Mucosa of rectum (tissue), 2 donors: Measurements from ENCODE around the gene TFAM.

Experiments
- H3K27ac ChIP-seq, 2 donors: one replicate each; pipeline ENCODE4 v1.7.0; 2013; ENCODE audit warnings: inconsistent platforms in 2 of 2, low read depth in 2 of 2, low read length in 2 of 2
- H3K27me3 ChIP-seq, 2 donors: one replicate each; pipeline ENCODE4 v1.7.0; 2013; ENCODE audit warnings: low read length in 2 of 2; ENCODE audit not compliant: control insufficient read depth in 2 of 2, insufficient read depth in 2 of 2
- H3K36me3 ChIP-seq, 2 donors: one replicate each; pipeline ENCODE4 v1.7.0; 2013; ENCODE audit warnings: low read length in 2 of 2; ENCODE audit not compliant: control insufficient read depth in 2 of 2, insufficient read depth in 2 of 2
- H3K4me1 ChIP-seq, 2 donors: one replicate each; pipeline ENCODE4 v1.7.0; 2013; ENCODE audit warnings: low read length in 2 of 2, mild to moderate bottlenecking in 1 of 2; ENCODE audit not compliant: control insufficient read depth in 2 of 2, insufficient read depth in 2 of 2
- H3K4me3 ChIP-seq, 2 donors: one replicate each; pipeline ENCODE4 v1.7.0; 2013; ENCODE audit warnings: low read length in 2 of 2
- H3K9ac ChIP-seq, 2 donors: one replicate each; pipeline ENCODE4 v1.7.0; 2013; ENCODE audit warnings: low read length in 2 of 2, low read depth in 1 of 2, mild to moderate bottlenecking in 1 of 2
- H3K9me3 ChIP-seq, 2 donors: one replicate each; pipeline ENCODE4 v1.7.0; 2013; ENCODE audit warnings: low read length in 2 of 2; ENCODE audit not compliant: control insufficient read depth in 2 of 2
- donor health status: healthy.
- donor health status: Normal muscosa, but diverticular disease.

The TFAM gene

DNA sequence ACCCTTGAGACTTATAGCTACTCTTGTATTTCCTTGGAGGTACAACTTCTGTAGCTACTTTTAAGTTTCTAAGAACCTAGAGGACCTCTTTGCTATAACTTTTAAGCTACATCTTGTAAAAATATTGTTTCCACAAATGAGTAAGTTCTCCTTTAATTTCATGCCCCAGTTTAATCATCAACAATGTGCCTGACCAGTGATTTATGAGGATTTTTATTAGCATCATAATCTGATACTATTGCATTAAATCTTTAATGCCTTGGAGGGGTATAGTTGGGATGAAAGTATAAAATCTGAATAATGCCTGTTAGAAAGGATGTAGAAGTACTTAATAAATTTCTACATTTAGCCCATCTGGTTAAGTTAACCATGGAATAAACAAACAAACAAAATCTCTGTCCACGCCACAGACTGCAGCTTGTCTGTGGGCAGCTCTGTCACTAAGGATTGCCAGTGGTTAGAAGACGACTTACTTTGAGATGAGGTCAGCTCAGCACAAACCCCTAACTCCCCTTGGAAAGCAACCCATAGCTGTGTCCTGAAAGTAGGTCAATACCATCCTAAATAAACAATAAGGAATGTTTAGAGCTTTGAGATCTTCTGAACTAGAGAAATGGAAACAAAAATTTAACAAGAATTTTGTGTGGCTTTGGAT is 32.1 kb upstream of the TFAM start:
- H3K4me3 ChIP-seq = no peak overlapping the region
- no peaks in the 10 kb centered on the region for H3K4me1 ChIP-seq
- no peak overlapping the region for H3K9ac ChIP-seq
- H3K36me3 ChIP-seq = no peaks in the 10 kb centered on the region
- H3K9me3 ChIP-seq = no peaks in the 10 kb centered on the region
- no peaks in the 10 kb centered on the region for H3K27me3 ChIP-seq
- no peak overlapping the region for H3K27ac ChIP-seq

DNA sequence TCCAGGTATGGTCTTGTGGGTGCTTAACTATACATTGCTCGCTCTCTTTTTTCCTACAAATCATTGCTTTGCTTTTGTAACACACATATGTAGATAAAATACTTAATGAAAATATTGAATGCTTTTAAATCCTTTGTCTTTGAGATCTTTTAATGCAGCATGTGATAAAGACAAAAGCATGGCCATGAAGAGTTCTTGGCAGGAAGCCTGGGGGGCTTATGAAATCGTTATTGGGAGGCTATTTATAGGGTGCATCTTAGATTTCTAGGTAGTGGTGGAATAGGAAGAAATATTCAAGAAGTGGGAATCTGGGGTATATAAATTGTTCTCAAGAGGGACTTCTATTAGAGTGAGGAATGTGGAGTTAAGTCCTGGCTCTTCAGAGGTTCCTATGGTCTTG is 28.5 kb upstream of the TFAM start:
- Histone ChIP-seq H3K9ac (no peak overlapping the region), H3K36me3 (no peaks in the 10 kb centered on the region), H3K4me3 (no peak overlapping the region), H3K4me1 (peaks cover 6 to 9% of the 10 kb centered on the region in 2 donors), H3K27me3 (no peaks in the 10 kb centered on the region), H3K9me3 (no peaks in the 10 kb centered on the region), H3K27ac (no peak overlapping the region)

- H3K9ac ChIP-seq = no peak overlapping the region
- H3K27ac ChIP-seq = no peak overlapping the region
- H3K4me3 ChIP-seq = peak overlapping the region in 1 of 2 donors; percentile 22
- H3K9me3 ChIP-seq = no peaks in the 10 kb centered on the region
- peaks cover 6 to 9% of the 10 kb centered on the region in 2 donors for H3K4me1 ChIP-seq
- H3K36me3 ChIP-seq = peaks cover 0 to 4% of the 10 kb centered on the region in 2 donors
- H3K27me3 ChIP-seq = no peaks in the 10 kb centered on the region
Measured at GRCh38 chr10:58358314-58358933, 26.8 kb upstream of the TFAM start.

GRCh38 chr10:58358947-58359346 is 26.3 kb upstream of the TFAM start:
- Histone ChIP-seq H3K36me3 (peaks cover 0 to 5% of the 10 kb centered on the region in 2 donors), H3K27ac (no peak overlapping the region), H3K9ac (no peak overlapping the region), H3K27me3 (no peaks in the 10 kb centered on the region), H3K4me1 (peaks cover 6 to 9% of the 10 kb centered on the region in 2 donors), H3K4me3 (no peak overlapping the region), H3K9me3 (no peaks in the 10 kb centered on the region)

- Histone ChIP-seq H3K27ac (no peak overlapping the region), H3K9ac (no peak overlapping the region), H3K4me3 (no peak overlapping the region), H3K36me3 (peaks cover 3 to 5% of the 10 kb centered on the region in 2 donors), H3K27me3 (no peaks in the 10 kb centered on the region), H3K9me3 (no peaks in the 10 kb centered on the region), H3K4me1 (peaks cover 6 to 9% of the 10 kb centered on the region in 2 donors)
Measured at GRCh38 chr10:58359541-58359940, 25.7 kb upstream of the TFAM start.

DNA sequence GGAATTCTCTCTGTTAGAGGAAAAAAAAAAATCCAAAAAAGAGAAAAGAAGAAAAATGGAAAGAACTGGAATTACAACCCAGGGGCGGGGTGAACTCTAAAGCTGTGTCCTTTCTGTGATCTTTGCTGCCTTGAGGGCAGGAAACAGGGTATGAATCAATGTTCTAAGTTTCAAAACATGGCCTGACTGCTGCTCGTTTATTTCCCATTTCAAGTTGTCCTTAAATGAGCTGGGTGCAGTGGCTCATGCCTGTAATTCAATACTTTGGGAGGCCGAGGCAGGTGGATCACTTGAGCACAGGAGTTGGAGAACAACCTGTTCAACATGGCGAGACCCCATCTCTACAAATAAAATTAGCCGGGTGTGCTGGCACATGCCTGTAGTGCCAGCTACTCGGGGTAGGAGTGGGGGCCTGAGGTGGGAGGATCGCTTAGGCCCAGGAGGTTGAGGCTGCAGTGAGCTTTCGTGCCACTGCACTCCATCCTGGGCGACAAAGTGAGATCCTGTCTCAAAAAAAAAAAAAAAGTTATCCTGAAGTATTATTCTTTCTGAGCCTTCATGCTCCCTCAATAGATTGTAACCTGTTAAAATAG is 24.7 kb upstream of the TFAM start:
- H3K4me1 ChIP-seq = peaks cover 6 to 9% of the 10 kb centered on the region in 2 donors
- no peaks in the 10 kb centered on the region for H3K27me3 ChIP-seq
- H3K36me3 ChIP-seq = peaks cover 5 to 10% of the 10 kb centered on the region in 2 donors
- no peak overlapping the region for H3K27ac ChIP-seq
- H3K4me3 ChIP-seq = no peak overlapping the region
- H3K9me3 ChIP-seq = no peaks in the 10 kb centered on the region
- H3K9ac ChIP-seq = no peak overlapping the region

GRCh38 chr10:58361353-58361752 is 23.9 kb upstream of the TFAM start:
- Histone ChIP-seq H3K27ac (no peak overlapping the region), H3K4me1 (peaks cover 6 to 9% of the 10 kb centered on the region in 2 donors)

DNA sequence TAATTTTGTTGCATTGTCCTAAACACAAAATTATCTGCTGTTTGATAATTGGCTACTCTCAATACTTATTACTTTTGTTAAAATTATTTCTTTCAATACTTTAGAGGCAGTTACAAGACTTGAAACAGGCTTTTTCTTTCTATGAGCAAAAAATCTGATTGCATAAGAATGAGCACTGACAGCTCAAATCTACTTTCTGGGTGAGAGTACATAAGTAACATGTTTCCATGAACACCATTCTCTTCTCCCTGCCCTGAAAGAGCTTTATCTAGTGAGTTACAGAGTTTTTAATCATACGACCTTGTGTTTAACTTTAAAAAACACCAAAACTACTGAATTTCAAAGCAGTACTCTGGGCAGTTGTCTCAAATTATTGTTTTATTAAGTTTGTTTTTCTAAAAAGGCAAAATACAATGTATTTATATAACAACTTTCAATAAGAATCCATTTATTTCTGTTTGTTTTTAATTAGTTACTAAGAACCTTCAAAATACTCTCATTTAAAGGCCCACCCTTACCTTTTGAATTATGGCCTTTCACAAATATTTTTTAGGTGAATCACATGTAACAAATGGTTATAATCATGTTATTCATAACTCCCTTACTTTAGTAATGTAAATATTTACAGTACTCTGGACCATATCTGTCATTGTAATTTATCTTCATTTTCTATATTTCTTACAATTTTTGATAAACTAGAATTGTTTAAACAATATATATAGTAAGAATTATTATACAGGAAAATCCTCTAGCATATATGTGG is 23.0 kb upstream of the TFAM start:
- no peak overlapping the region for H3K9ac ChIP-seq
- H3K4me1 ChIP-seq = peaks cover 6 to 9% of the 10 kb centered on the region in 2 donors
- H3K27me3 ChIP-seq = no peaks in the 10 kb centered on the region
- no peak overlapping the region for H3K4me3 ChIP-seq
- H3K36me3 ChIP-seq = peaks cover 5 to 11% of the 10 kb centered on the region in 2 donors
- no peak overlapping the region for H3K27ac ChIP-seq
- no peaks in the 10 kb centered on the region for H3K9me3 ChIP-seq

More at GRCh38 chr10:58361353-58361752, 23.9 kb upstream of the TFAM start:
- H3K9me3 ChIP-seq = no peaks in the 10 kb centered on the region
- peaks cover 5 to 11% of the 10 kb centered on the region in 2 donors for H3K36me3 ChIP-seq
- H3K9ac ChIP-seq = no peak overlapping the region
- H3K27me3 ChIP-seq = no peaks in the 10 kb centered on the region
- H3K4me3 ChIP-seq = no peak overlapping the region

DNA sequence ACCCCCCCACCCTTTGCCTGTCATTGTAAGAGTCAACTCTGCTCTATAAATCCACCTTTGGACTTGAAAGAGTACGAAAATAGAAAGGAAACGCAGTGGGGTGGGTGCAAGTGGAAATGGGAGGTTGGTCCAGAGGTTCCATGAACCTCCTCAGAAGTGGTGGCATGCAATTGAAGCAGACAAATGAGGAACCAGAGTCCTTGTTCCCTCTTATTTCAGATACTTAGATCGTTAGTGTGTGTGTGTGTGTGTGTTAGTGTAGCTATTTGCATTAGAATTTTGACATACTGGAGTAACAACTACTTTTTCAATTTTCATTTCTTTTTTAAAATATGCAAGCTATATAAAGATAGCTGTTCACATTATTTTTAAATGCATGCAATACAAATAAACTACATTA is 18.1 kb upstream of the TFAM start:
- Histone ChIP-seq H3K9ac (no peak overlapping the region), H3K4me3 (no peak overlapping the region), H3K9me3 (no peaks in the 10 kb centered on the region), H3K27me3 (no peaks in the 10 kb centered on the region), H3K27ac (no peak overlapping the region), H3K36me3 (peaks cover 5 to 16% of the 10 kb centered on the region in 2 donors), H3K4me1 (no peaks in the 10 kb centered on the region)

GRCh38 chr10:58371473-58371872 is 13.7 kb upstream of the TFAM start:
- H3K27ac ChIP-seq = no peak overlapping the region
- H3K9me3 ChIP-seq = no peaks in the 10 kb centered on the region
- no peak overlapping the region for H3K4me3 ChIP-seq
- no peaks in the 10 kb centered on the region for H3K27me3 ChIP-seq
- H3K9ac ChIP-seq = no peak overlapping the region
- H3K36me3 ChIP-seq = peaks cover 0 to 6% of the 10 kb centered on the region in 2 donors
- H3K4me1 ChIP-seq = no peaks in the 10 kb centered on the region
